Central memory CD8-positive, alpha-beta T cell (primary cell): ENCODE results near the gene PHKB.

Experiments
- ATAC-seq: fragments of 150-1000 bp; cut with Tn5 transposase; replicated peaks from 2 replicates; pipeline ENCODE4 v1.10.0; 2022; ENCODE audit warnings: mild to moderate bottlenecking, moderate FRiP score, moderate number of reproducible peaks; ENCODE audit not compliant: poor library complexity, severe bottlenecking; ENCODE audit errors: extremely low read depth
- DNase-seq, 2 donors: peaks; one replicate each; pipeline ENCODE4 v3.0.0; 2021; ENCODE audit warnings: low spot score in 2 of 2
- H3K27ac Mint-ChIP-seq: one replicate; pipeline ENCODE4 v1.8.0; 2022; ENCODE audit warnings: low read depth, mild to moderate bottlenecking, moderate library complexity, mixed read lengths
- H3K27me3 Mint-ChIP-seq: one replicate; pipeline ENCODE4 v1.8.0; 2022; ENCODE audit warnings: mixed read lengths
- H3K36me3 Mint-ChIP-seq: one replicate; pipeline ENCODE4 v1.8.0; 2022; ENCODE audit warnings: mild to moderate bottlenecking, moderate library complexity, mixed read lengths; ENCODE audit not compliant: insufficient read depth
- H3K4me1 Mint-ChIP-seq: one replicate; pipeline ENCODE4 v1.8.0; 2022; ENCODE audit warnings: mixed read lengths
- H3K4me3 Mint-ChIP-seq: one replicate; pipeline ENCODE4 v1.8.0; 2022; ENCODE audit warnings: mild to moderate bottlenecking, moderate library complexity, mixed read lengths
- H3K9me3 Mint-ChIP-seq: one replicate; pipeline ENCODE4 v1.8.0; 2022; ENCODE audit warnings: mixed read lengths

Gene PHKB

GRCh38 chr16:47699106-47699505 lies 238.0 kb downstream of the PHKB start:
- no peak for DNase-seq
- Mint-ChIP-seq H3K36me3 (peaks cover 34% of the 10 kb centered on the region), H3K27me3 (no peaks in the 10 kb centered on the region), H3K4me1 (no peaks in the 10 kb centered on the region), H3K9me3 (no peaks in the 10 kb centered on the region), H3K27ac (no peak overlapping the region), H3K4me3 (no peak overlapping the region)
- ATAC-seq = no peak

- Mint-ChIP-seq H3K27me3 (no peaks in the 10 kb centered on the region), H3K4me1 (no peaks in the 10 kb centered on the region), H3K9me3 (no peaks in the 10 kb centered on the region), H3K27ac (no peak overlapping the region), H3K36me3 (peaks cover 26% of the 10 kb centered on the region), H3K4me3 (no peak overlapping the region)
- DNase-seq (no peak), ATAC-seq (no peak)
These were observed 239.9 kb downstream of the PHKB start for GRCh38 chr16:47700857-47701587.

GRCh38 chr16:47705266-47705665 lies 244.1 kb downstream of the PHKB start:
- Mint-ChIP-seq H3K4me1 (no peaks in the 10 kb centered on the region), H3K27ac (no peak overlapping the region), H3K9me3 (no peaks in the 10 kb centered on the region), H3K36me3 (peaks cover 7% of the 10 kb centered on the region), H3K4me3 (no peak overlapping the region), H3K27me3 (no peaks in the 10 kb centered on the region)
- DNase-seq (no peak), ATAC-seq (no peak)

- H3K9me3 Mint-ChIP-seq = no peaks in the 10 kb centered on the region
- H3K4me1 Mint-ChIP-seq = no peaks in the 10 kb centered on the region
- H3K4me3 Mint-ChIP-seq = no peak overlapping the region
- no peak overlapping the region for H3K27ac Mint-ChIP-seq
- peaks cover 3% of the 10 kb centered on the region for H3K36me3 Mint-ChIP-seq
- H3K27me3 Mint-ChIP-seq = peaks cover 11% of the 10 kb centered on the region
- ATAC-seq (no peak), DNase-seq (no peak)
These were observed 250.7 kb downstream of the PHKB start for GRCh38 chr16:47711809-47712208.

GRCh38 chr16:47712276-47713224 lies 251.4 kb downstream of the PHKB start:
- peaks cover 3% of the 10 kb centered on the region for H3K36me3 Mint-ChIP-seq
- H3K4me1 Mint-ChIP-seq = no peaks in the 10 kb centered on the region
- DNase-seq (no peak), ATAC-seq (no peak)
- H3K9me3 Mint-ChIP-seq = no peaks in the 10 kb centered on the region
- H3K4me3 Mint-ChIP-seq = no peak overlapping the region
- no peak overlapping the region for H3K27ac Mint-ChIP-seq
- H3K27me3 Mint-ChIP-seq = peaks cover 11% of the 10 kb centered on the region

- peaks cover 11% of the 10 kb centered on the region for H3K27me3 Mint-ChIP-seq
- DNase-seq = no peak
These were observed 252.1 kb downstream of the PHKB start for GRCh38 chr16:47713225-47713595.

GRCh38 chr16:47715442-47716083 lies 254.4 kb downstream of the PHKB start:
- no peaks in the 10 kb centered on the region for H3K4me1 Mint-ChIP-seq
- H3K27me3 Mint-ChIP-seq = peaks cover 11% of the 10 kb centered on the region
- H3K27ac Mint-ChIP-seq = no peak overlapping the region
- no peaks in the 10 kb centered on the region for H3K36me3 Mint-ChIP-seq
- no peak for ATAC-seq
- H3K4me3 Mint-ChIP-seq = no peak overlapping the region
- no peaks in the 10 kb centered on the region for H3K9me3 Mint-ChIP-seq
- DNase-seq = no peak

More at GRCh38 chr16:47713225-47713595, 252.1 kb downstream of the PHKB start:
- no peak overlapping the region for H3K27ac Mint-ChIP-seq
- H3K36me3 Mint-ChIP-seq = peaks cover 3% of the 10 kb centered on the region
- no peak for ATAC-seq
- no peaks in the 10 kb centered on the region for H3K9me3 Mint-ChIP-seq
- H3K4me3 Mint-ChIP-seq = no peak overlapping the region
- H3K4me1 Mint-ChIP-seq = no peaks in the 10 kb centered on the region

- ATAC-seq (no peak), DNase-seq (no peak)
- Mint-ChIP-seq H3K27me3 (peaks cover 11% of the 10 kb centered on the region), H3K36me3 (no peaks in the 10 kb centered on the region), H3K4me1 (no peaks in the 10 kb centered on the region), H3K27ac (no peak overlapping the region), H3K9me3 (no peaks in the 10 kb centered on the region), H3K4me3 (no peak overlapping the region)
These were observed 255.4 kb downstream of the PHKB start for GRCh38 chr16:47716571-47716970.

- no peak overlapping the region for H3K27ac Mint-ChIP-seq
- DNase-seq (no peak), ATAC-seq (no peak)
- peaks cover 8% of the 10 kb centered on the region for H3K27me3 Mint-ChIP-seq
- H3K9me3 Mint-ChIP-seq = no peaks in the 10 kb centered on the region
- H3K36me3 Mint-ChIP-seq = no peaks in the 10 kb centered on the region
- no peak overlapping the region for H3K4me3 Mint-ChIP-seq
- H3K4me1 Mint-ChIP-seq = no peaks in the 10 kb centered on the region
These were observed 258.6 kb downstream of the PHKB start for GRCh38 chr16:47719713-47720112.

GRCh38 chr16:47721006-47721637 lies 260.0 kb downstream of the PHKB start:
- H3K4me3 Mint-ChIP-seq = no peak overlapping the region
- H3K4me1 Mint-ChIP-seq = no peaks in the 10 kb centered on the region
- no peaks in the 10 kb centered on the region for H3K27me3 Mint-ChIP-seq
- DNase-seq = no peak
- H3K36me3 Mint-ChIP-seq = no peaks in the 10 kb centered on the region
- no peak overlapping the region for H3K27ac Mint-ChIP-seq
- H3K9me3 Mint-ChIP-seq = no peaks in the 10 kb centered on the region
- ATAC-seq = no peak

- no peak overlapping the region for H3K27ac Mint-ChIP-seq
- no peaks in the 10 kb centered on the region for H3K9me3 Mint-ChIP-seq
- ATAC-seq = no peak
- DNase-seq = no peak
- no peaks in the 10 kb centered on the region for H3K36me3 Mint-ChIP-seq
- H3K27me3 Mint-ChIP-seq = no peaks in the 10 kb centered on the region
- no peaks in the 10 kb centered on the region for H3K4me1 Mint-ChIP-seq
- H3K4me3 Mint-ChIP-seq = no peak overlapping the region
These were observed 260.9 kb downstream of the PHKB start for GRCh38 chr16:47722046-47722445.

GRCh38 chr16:47724115-47724785 lies 263.1 kb downstream of the PHKB start:
- H3K4me1 Mint-ChIP-seq = no peaks in the 10 kb centered on the region
- H3K9me3 Mint-ChIP-seq = no peaks in the 10 kb centered on the region
- H3K27ac Mint-ChIP-seq = no peak overlapping the region
- no peak for DNase-seq
- H3K27me3 Mint-ChIP-seq = no peaks in the 10 kb centered on the region
- no peak for ATAC-seq
- no peak overlapping the region for H3K4me3 Mint-ChIP-seq
- no peaks in the 10 kb centered on the region for H3K36me3 Mint-ChIP-seq
